GM13976 (cell line): ENCODE data around the gene TMEM72.

Experiments
- DNase-seq: peaks from one replicate; pipeline ENCODE4 v3.0.0; 2012; ENCODE audit warnings: low spot score
- in situ Hi-C: fragments of 300-500 bp; cut with MboI; formaldehyde crosslinking; loops from one replicate; pipeline ENCODE4 v1.12.0; 2022; ENCODE audit warnings: low sequenced_read_pairs, mixed read lengths, inconsistent platforms; ENCODE audit not compliant: unreplicated experiment
- TF ChIP-seq, protein P1 (sequence below): IDR thresholded peaks from 2 replicates; pipeline ENCODE4 v1.5.1; 2012; ENCODE audit warnings: borderline replicate concordance, mild to moderate bottlenecking; ENCODE audit not compliant: insufficient read depth; ENCODE audit errors: extremely low read depth, missing control alignments, control extremely low read depth

The TMEM72 gene

DNA sequence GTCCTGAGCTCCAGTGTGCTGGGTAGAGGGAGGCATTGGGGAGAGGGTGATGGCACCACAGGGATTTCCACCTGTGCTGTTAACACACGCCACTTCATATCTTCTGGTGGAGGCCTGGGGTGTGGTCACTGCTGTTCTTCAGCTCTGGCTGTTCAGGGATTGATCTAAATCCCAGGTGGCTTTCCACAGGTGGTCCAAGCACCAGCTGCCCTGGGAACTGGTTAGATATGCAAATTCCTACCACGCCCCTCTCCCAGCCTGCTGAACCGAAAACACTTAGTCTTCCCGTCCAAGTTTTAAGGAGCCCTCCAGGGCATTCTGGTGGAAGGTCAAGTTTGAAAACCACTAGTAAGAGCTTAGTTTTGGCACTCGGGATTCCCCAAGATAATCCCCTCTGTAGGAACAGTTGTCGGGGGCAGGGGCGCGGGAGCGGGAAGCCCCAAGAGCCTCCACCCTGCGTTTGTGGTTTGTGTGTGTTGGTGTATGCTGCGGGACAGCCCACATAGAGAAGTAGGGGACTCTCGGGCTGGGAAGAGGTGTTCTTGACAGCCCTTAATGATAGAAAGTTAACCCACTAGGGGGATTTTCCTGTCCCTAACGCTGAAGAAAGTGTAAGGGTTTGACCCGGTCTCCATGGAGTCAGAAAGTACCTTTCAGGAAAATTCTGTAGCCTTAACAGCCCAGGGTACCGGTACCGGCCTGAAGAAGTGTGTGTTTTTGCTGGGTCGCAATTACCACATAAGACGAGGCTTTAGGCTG is 62.4 kb downstream of the TMEM72 start:
- DNase-seq: no peak
- in situ Hi-C loops: loop anchor here (10.0 kb wide), 1 partner anchor 49 kb away; no protein-coding TSS in a partner anchor
- TF ChIP-seq, protein P1, sequence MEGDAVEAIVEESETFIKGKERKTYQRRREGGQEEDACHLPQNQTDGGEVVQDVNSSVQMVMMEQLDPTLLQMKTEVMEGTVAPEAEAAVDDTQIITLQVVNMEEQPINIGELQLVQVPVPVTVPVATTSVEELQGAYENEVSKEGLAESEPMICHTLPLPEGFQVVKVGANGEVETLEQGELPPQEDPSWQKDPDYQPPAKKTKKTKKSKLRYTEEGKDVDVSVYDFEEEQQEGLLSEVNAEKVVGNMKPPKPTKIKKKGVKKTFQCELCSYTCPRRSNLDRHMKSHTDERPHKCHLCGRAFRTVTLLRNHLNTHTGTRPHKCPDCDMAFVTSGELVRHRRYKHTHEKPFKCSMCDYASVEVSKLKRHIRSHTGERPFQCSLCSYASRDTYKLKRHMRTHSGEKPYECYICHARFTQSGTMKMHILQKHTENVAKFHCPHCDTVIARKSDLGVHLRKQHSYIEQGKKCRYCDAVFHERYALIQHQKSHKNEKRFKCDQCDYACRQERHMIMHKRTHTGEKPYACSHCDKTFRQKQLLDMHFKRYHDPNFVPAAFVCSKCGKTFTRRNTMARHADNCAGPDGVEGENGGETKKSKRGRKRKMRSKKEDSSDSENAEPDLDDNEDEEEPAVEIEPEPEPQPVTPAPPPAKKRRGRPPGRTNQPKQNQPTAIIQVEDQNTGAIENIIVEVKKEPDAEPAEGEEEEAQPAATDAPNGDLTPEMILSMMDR: no peak

DNA sequence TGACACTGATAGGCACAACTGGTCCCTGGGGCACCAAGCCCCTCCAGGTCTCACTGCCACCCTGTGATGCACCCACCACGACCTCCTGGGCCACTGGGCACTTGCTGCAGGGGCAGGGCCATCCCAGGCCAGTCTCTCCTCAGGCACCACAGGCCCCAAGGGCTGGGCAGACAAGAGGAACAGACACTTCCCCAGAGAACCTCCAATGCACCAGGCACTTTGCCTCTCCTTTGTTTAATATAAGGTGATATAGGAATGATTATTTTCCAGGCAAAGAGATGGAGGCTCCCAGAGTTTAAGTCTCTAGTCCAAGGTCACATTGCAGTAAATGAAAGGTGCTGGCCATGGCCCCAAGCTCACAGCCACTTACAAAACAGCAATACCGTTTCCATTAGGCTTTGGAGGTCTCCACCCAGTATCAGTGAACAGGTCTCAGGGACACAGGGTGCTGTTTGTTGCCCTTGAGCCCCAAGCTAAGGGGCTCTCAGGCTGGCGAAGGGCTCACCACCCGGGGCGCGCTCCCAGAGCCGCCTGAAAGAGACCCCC is 63.0 kb downstream of the TMEM72 start:
- TF ChIP-seq, protein P1: no peak
- in situ Hi-C loops: loop anchor here (10.0 kb wide), 1 partner anchor 49 kb away; no protein-coding TSS in a partner anchor
- no peak for DNase-seq

DNA sequence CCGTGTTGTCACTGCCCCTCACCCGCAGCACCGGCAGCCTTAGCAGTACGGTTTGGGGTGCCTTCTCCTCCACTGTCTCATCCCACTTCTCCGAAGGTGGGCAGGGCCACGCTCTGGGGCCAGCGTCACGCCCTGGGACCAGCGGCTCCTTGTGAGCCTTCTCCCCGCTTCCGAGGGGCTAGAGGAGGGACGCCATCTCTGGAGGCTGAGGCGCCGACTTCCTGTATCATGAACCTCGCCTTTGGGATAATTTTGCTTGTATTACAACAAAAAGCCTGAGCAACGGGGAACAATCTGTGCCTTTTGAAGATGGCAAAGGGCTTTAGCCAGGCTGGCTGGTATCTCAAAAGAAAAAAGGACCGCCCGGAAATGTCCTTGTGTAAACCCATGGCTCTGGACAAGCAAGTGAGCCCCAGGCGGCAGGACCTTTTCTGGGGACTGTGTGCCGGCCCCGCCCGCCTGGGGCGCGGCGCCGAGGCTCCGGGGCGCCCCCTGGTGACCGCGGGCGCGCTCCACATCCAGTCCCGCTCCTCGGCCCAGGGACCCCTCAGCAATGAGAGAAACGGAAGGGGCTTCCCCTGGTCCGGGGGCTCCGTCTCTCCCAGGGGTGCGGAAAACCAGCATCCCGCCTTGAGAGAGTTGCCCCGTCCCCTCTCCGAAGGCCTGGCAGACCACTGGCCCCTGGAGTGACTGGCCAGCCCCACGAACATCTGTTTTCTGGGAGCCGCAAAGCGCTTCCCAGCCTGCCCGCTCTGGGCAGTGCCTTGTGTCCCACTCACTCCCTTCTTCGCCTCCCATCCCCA is 63.7 kb downstream of the TMEM72 start:
- TF ChIP-seq, protein P1: peak; percentile 87
- in situ Hi-C loops: loop anchor here (10.0 kb wide), 1 partner anchor 50 kb away; no protein-coding TSS in a partner anchor
- DNase-seq: peak; percentile 89

GRCh38 chr10:44975431-44976331 is 64.5 kb downstream of the TMEM72 start:
- in situ Hi-C loops: loop anchor here (10.0 kb wide), 1 partner anchor 51 kb away; no protein-coding TSS in a partner anchor
- TF ChIP-seq, protein P1: no peak
- peak; percentile 52 for DNase-seq

- in situ Hi-C loops: loop anchor here (10.0 kb wide), 1 partner anchor 52 kb away; no protein-coding TSS in a partner anchor
- TF ChIP-seq, protein P1: no peak
- DNase-seq: no peak
These were observed 65.4 kb downstream of the TMEM72 start for GRCh38 chr10:44976352-44977198.
